Measurements from ENCODE around the gene UBL4B. TPM values are rescaled to one million over a fixed set of nuclear protein-coding genes. Genes with fewer than 3 reads are reported as not detected.

Gene UBL4B
- total RNA-seq, 1 experiment from 2014 or later = 0.83 TPM

GRCh38 chr1:110084227-110085078, 27.8 kb upstream of the UBL4B start:
- DNase-seq (ENCODE audit: low spot score) = no peak

- DNase-seq (ENCODE audit: low spot score) = no peak
These were observed 26.6 kb upstream of the UBL4B start for GRCh38 chr1:110085671-110086070.

- no peak for DNase-seq (ENCODE audit: low spot score)
These were observed 25.3 kb upstream of the UBL4B start for GRCh38 chr1:110086961-110087360.

- DNase-seq (ENCODE audit: low spot score) = peak; percentile 35
These were observed 24.2 kb upstream of the UBL4B start for GRCh38 chr1:110087812-110088738.

- no peak for DNase-seq (ENCODE audit: low spot score)
These were observed 23.4 kb upstream of the UBL4B start for GRCh38 chr1:110088739-110089316.

GRCh38 chr1:110089561-110090275, 22.5 kb upstream of the UBL4B start:
- no peak for DNase-seq (ENCODE audit: low spot score)

- no peak for DNase-seq (ENCODE audit: low spot score)
These were observed 20.9 kb upstream of the UBL4B start for GRCh38 chr1:110091381-110091780.

- DNase-seq (ENCODE audit: low spot score) = no peak
These were observed 20.5 kb upstream of the UBL4B start for GRCh38 chr1:110091791-110092190.

- no peak for DNase-seq (ENCODE audit: low spot score)
These were observed 19.3 kb upstream of the UBL4B start for GRCh38 chr1:110092991-110093390.

GRCh38 chr1:110094931-110095654, 17.1 kb upstream of the UBL4B start:
- no peak for DNase-seq (ENCODE audit: low spot score)

GRCh38 chr1:110097507-110098221, 14.6 kb upstream of the UBL4B start:
- no peak for DNase-seq (ENCODE audit: low spot score)

- DNase-seq (ENCODE audit: low spot score) = peak; percentile 9
These were observed 13.8 kb upstream of the UBL4B start for GRCh38 chr1:110098222-110099026.

- no peak for DNase-seq (ENCODE audit: low spot score)
These were observed 11.9 kb upstream of the UBL4B start for GRCh38 chr1:110100335-110100734.

GRCh38 chr1:110102081-110102480, 10.2 kb upstream of the UBL4B start:
- no peak for DNase-seq (ENCODE audit: low spot score)

- peak; percentile 57 for DNase-seq (ENCODE audit: low spot score)
These were observed 6.0 kb upstream of the UBL4B start for GRCh38 chr1:110106013-110106941.

- DNase-seq (ENCODE audit: low spot score) = no peak
These were observed 4.3 kb upstream of the UBL4B start for GRCh38 chr1:110107867-110108469.

GRCh38 chr1:110111081-110111480, 1.2 kb upstream of the UBL4B start:
- no peak for DNase-seq (ENCODE audit: low spot score)

- DNase-seq (ENCODE audit: low spot score) = no peak
These were observed 413 bp downstream of the UBL4B start for GRCh38 chr1:110112656-110113055.
